SJSA1 (cell line): Measurements from ENCODE around the gene TLX3. TPM values are rescaled to one million over a fixed set of nuclear protein-coding genes. Genes with fewer than 3 reads are reported as not detected.
"Not testable (repeated sequence)": the region's sequence is repeated elsewhere in the genome, so short reads cannot be mapped to it uniquely, and the experiment has no call there.

Experiments used
- DNase-seq, 2 experiments: peaks; one replicate each; pipeline ENCODE4 v3.0.0-alpha.2; 2015 to 2020; ENCODE audit warnings: low spot score in 2 of 2, low read depth in 1 of 2
- H3K27ac ChIP-seq: fragments of 250-450 bp; sonication (Bioruptor Pico); 2 replicates; pipeline ENCODE4 v1.5.1; 2020; ENCODE audit warnings: mild to moderate bottlenecking, moderate library complexity
- H3K27me3 ChIP-seq: fragments of 250-450 bp; sonication (Bioruptor Pico); replicated peaks from 2 replicates; pipeline ENCODE4 v1.5.1; 2020; ENCODE audit warnings: mild to moderate bottlenecking, moderate library complexity
- H3K36me3 ChIP-seq: fragments of 250-450 bp; sonication (Bioruptor Pico); 2 replicates; pipeline ENCODE4 v1.5.1; 2020; ENCODE audit warnings: mild to moderate bottlenecking
- H3K4me1 ChIP-seq: fragments of 250-450 bp; sonication (Bioruptor Pico); replicated peaks from 2 replicates; pipeline ENCODE4 v1.6.1; 2021; ENCODE audit warnings: mild to moderate bottlenecking
- H3K4me3 ChIP-seq: fragments of 250-450 bp; sonication (Bioruptor Pico); 2 replicates; pipeline ENCODE4 v1.5.1; 2020; ENCODE audit warnings: mild to moderate bottlenecking
- H3K9me3 ChIP-seq: fragments of 250-450 bp; sonication (Bioruptor Pico); replicated peaks from 2 replicates; pipeline ENCODE4 v1.5.1; 2020; ENCODE audit warnings: mild to moderate bottlenecking
- total RNA-seq: library from RNA; depleted of rRNA; stranded (reverse); fragments of >200 nt; shearing (Covaris generic); gene quantifications from 2 replicates; pipeline ENCODE4 v1.2.3, GENCODE V29; 2014

Gene TLX3
- total RNA-seq, 1 experiment from 2014 or later = not detected

DNA sequence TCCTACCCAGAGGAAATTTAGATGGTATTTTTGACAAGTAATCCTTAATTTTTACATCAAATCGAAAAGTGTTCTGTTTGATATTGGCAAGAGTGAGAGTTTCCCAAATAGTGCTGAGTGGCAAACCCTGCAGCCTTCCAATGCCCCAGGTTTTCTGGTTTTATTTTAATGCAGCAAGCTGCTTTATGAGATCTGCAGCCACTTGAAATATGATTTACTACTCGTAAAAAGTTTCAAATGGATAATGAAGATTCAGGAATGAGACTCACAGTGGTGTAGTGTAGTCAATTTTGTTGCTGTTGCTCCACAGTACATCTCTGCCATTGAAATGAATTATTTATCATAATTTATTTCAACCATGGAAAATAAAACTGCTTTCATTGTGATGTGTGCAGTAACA, 23.6 kb upstream of the TLX3 start:
- Histone ChIP-seq H3K4me1 (no peaks in the 10 kb centered on the region), H3K27ac (no peak overlapping the region), H3K27me3 (no peaks in the 10 kb centered on the region), H3K9me3 (no peaks in the 10 kb centered on the region), H3K36me3 (no peaks in the 10 kb centered on the region), H3K4me3 (no peak overlapping the region)
- no peak for DNase-seq

DNA sequence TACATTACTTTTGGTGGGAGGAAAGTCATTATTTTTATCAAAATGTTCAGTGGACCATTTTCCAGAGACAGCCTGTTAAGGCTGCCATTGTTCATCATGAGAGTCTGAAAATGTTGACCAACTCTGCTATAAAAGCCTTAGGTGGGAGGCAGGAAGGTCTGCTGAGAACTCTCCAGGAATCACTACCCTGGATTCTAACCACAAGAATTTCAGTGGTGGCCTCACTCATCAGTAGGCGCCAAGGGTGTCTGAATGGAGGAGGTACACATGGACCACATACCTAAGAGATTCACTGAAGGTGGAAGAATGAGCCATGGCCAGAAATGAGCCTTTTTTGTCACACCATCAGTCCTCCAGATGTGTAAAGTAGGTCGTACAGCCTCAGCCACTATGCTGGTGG, 21.0 kb upstream of the TLX3 start:
- no peak for DNase-seq
- Histone ChIP-seq H3K9me3 (no peaks in the 10 kb centered on the region), H3K4me3 (no peak overlapping the region), H3K36me3 (no peaks in the 10 kb centered on the region), H3K27ac (no peak overlapping the region), H3K27me3 (no peaks in the 10 kb centered on the region), H3K4me1 (no peaks in the 10 kb centered on the region)

- Histone ChIP-seq H3K27me3 (no peaks in the 10 kb centered on the region), H3K9me3 (no peaks in the 10 kb centered on the region), H3K4me1 (no peaks in the 10 kb centered on the region), H3K27ac (no peak overlapping the region), H3K4me3 (no peak overlapping the region), H3K36me3 (no peaks in the 10 kb centered on the region)
- DNase-seq = no peak
Observed at GRCh38 chr5:171291371-171291770, 17.7 kb upstream of the TLX3 start.

DNA sequence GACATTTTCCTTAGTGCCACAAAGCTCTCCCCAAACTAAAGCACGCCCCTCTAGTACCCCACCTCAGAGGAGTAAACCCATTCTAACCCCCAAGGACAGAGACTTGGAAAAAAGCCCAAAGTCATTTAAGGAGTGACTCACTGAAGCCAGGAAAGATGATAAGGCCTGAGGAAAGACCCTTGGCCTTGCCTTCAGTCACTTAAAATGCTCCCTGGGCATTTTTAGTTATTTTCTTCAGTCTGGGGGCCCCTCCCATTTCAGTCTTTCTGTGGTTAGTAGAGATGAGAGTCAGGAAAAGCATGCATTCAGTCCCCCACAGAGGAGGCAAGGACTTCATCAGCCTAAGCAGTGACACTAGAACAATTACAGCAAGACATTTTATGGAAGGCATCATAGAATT, 13.7 kb upstream of the TLX3 start:
- Histone ChIP-seq H3K9me3 (no peaks in the 10 kb centered on the region), H3K4me1 (no peaks in the 10 kb centered on the region), H3K27ac (no peak overlapping the region), H3K36me3 (no peaks in the 10 kb centered on the region), H3K27me3 (no peaks in the 10 kb centered on the region), H3K4me3 (no peak overlapping the region)
- no peak for DNase-seq

- no peaks in the 10 kb centered on the region for H3K36me3 ChIP-seq
- no peaks in the 10 kb centered on the region for H3K9me3 ChIP-seq
- DNase-seq = no peak
- H3K27me3 ChIP-seq = no peaks in the 10 kb centered on the region
- no peak overlapping the region for H3K27ac ChIP-seq
- H3K4me1 ChIP-seq = no peaks in the 10 kb centered on the region
- H3K4me3 ChIP-seq = no peak overlapping the region
Observed at GRCh38 chr5:171295801-171296200, 13.2 kb upstream of the TLX3 start.

DNA sequence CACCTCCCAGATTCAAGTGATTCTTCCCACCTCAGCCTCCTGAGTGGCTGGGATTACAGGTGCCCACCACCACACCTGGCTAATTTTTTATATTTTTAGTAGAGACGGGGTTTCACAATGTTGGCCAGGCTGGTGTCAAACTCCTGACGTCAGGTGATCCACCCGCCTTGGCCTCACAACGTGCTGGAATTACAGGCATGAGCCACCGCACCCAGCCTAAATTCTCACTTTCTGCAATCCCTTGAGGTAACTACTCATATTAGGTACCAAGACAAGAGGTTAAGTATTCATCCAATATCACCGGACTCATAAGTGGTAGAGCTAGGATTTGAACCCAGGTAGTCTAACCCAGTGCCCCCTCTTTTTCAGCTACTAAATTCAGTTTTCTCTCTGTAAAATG, 11.1 kb upstream of the TLX3 start:
- H3K9me3 ChIP-seq, H3K4me1 ChIP-seq, H3K36me3 ChIP-seq, H3K27ac ChIP-seq, DNase-seq, H3K4me3 ChIP-seq, H3K27me3 ChIP-seq: not testable (repeated sequence)

DNA sequence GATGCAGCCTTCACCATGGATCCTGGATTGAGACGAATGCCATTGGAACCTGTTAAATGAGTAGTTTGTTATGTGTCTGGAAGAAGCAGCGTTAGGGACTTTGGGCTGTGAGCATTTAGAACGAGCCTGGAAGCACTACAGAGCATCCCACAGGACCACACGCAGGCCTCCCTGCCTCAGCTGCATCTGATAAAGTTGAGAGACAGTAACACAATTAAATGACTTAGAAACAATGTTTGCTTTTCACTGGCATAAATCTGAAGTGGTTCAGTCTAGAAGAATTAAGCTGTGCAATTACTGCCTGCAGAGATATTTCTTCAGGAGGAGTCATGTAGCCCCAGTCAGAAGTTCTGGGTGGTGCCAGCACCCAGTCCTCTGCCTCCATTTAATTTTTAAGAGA, 9.8 kb upstream of the TLX3 start:
- H3K27ac ChIP-seq = no peak overlapping the region
- no peak for DNase-seq
- no peak overlapping the region for H3K4me3 ChIP-seq
- no peaks in the 10 kb centered on the region for H3K27me3 ChIP-seq
- H3K36me3 ChIP-seq = no peaks in the 10 kb centered on the region
- no peaks in the 10 kb centered on the region for H3K9me3 ChIP-seq
- H3K4me1 ChIP-seq = no peaks in the 10 kb centered on the region

DNA sequence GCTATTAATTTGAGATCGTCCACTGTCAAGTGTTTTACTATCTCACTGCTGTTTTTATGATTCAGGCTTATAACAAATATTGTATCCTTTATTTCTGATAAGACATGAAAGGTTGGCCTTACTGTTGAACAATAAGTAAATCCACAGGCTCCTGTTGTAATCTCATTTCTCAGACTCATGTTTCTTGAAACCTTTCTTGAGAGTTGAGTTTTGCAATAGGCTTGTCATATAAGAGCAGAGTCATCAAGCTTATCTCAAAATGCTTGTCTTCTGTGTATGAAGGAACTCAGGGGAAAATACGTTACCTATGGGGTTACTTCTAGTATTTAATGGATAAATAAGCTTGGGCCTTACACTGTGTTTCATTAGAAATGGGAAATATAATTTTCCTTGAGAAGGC, 9.2 kb upstream of the TLX3 start:
- Histone ChIP-seq H3K9me3 (no peaks in the 10 kb centered on the region), H3K27me3 (no peaks in the 10 kb centered on the region), H3K4me1 (no peaks in the 10 kb centered on the region), H3K4me3 (no peak overlapping the region), H3K27ac (no peak overlapping the region), H3K36me3 (no peaks in the 10 kb centered on the region)
- DNase-seq = no peak

GRCh38 chr5:171300358-171300757, 8.7 kb upstream of the TLX3 start:
- Histone ChIP-seq H3K4me3 (no peak overlapping the region), H3K4me1 (no peaks in the 10 kb centered on the region), H3K27me3 (no peaks in the 10 kb centered on the region), H3K9me3 (no peaks in the 10 kb centered on the region), H3K27ac (no peak overlapping the region), H3K36me3 (no peaks in the 10 kb centered on the region)
- no peak for DNase-seq

DNA sequence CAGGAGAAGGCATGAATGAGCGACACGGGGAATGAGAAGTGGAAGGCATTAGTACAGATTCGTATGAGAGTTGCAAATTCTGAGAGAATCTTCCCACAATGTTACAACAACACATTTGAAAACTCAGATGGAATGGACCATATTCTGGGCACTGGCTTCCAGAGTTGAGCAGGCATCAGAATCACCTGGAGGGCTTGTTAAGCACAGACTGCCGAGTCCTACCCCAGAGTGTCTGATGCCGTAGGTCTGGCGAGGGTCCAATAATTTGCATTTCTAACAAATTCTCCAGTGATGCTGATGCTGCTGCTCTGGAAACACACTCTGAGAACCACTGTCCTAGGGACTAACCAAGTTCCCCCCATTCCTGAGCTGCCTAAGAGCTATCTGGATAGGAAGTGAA, 2.9 kb upstream of the TLX3 start:
- no peak for DNase-seq
- H3K27ac ChIP-seq = no peak overlapping the region
- no peaks in the 10 kb centered on the region for H3K36me3 ChIP-seq
- peaks cover 13% of the 10 kb centered on the region for H3K27me3 ChIP-seq
- no peak overlapping the region for H3K4me3 ChIP-seq
- H3K4me1 ChIP-seq = peaks cover 4% of the 10 kb centered on the region
- peaks cover 30% of the 10 kb centered on the region for H3K9me3 ChIP-seq

DNA sequence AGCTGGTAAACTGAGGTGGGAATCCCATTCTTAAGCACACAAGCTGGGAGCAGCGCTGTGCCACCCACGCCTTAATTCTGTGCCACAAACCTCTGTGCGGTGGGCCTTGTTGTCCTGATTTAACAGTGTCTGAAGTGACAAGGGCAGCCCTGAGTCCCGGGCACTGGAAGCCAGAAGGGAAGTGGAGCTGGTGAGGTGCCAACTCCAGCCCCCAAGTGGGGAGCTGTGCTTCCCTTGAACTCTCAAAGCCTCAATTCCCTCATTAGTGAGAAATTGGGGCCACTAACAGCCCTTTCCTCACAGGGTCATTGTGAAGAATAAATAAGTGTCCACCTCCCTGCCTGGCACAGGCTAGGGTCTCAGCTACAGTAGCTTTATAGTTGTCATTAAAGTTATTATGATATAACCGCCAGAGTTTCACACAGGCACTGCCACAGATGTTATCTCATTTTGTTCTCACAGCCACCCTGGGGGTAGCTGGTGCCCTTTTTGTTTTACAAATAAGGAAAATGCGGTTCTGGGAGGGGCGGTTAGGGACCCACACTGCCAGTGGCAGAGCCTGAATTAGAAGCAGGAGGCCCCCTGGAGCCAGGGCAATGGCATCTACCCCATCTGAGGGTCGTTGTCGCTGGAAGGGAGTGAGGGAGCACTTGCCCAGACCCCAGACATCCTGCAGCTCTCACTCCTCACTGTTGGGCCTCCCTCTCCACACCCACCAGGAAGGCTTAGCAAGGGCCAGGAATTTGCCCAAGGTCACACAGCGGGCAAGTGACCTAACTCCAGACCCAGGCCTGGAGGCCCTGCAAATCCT, 2.1 kb upstream of the TLX3 start:
- Histone ChIP-seq H3K36me3 (no peaks in the 10 kb centered on the region), H3K4me3 (no peak overlapping the region), H3K9me3 (peaks cover 34% of the 10 kb centered on the region), H3K27me3 (peaks cover 21% of the 10 kb centered on the region), H3K4me1 (peaks cover 8% of the 10 kb centered on the region), H3K27ac (no peak overlapping the region)
- no peak for DNase-seq

DNA sequence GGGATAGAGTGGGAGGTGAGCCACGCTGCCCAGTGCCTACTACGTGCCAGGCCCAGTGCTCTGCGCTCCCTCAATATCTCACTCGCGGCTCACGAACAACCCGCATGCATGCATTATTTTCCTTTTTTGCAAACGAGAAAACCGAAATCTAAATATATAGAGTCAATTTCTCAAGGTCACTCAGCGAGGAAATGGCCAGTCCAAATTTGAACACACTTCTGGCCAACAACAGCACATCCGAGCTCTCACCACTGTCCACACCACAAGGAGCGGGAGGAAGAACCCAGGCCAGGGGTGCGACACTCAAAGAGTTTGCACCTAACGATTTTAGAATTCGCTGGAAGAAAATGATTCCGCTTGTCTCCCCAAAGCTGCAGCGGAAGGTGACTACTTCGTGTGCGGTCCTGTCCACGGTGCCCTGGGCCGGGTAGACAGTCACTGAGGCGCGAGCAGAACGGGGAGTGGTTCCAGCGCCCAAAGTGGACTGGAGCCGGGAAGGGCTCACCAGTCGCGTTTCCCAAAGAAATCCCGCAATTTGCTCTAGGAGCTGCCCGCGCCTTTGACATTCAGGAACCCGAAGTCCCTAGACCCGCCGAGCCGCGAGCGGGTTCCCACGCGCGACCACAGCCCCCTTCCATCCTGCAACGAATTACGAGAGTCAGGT, 1.1 kb upstream of the TLX3 start:
- no peak overlapping the region for H3K4me3 ChIP-seq
- no peaks in the 10 kb centered on the region for H3K36me3 ChIP-seq
- peaks cover 8% of the 10 kb centered on the region for H3K4me1 ChIP-seq
- peaks cover 31% of the 10 kb centered on the region for H3K27me3 ChIP-seq
- H3K9me3 ChIP-seq = peaks cover 34% of the 10 kb centered on the region
- no peak overlapping the region for H3K27ac ChIP-seq
- DNase-seq = no peak

DNA sequence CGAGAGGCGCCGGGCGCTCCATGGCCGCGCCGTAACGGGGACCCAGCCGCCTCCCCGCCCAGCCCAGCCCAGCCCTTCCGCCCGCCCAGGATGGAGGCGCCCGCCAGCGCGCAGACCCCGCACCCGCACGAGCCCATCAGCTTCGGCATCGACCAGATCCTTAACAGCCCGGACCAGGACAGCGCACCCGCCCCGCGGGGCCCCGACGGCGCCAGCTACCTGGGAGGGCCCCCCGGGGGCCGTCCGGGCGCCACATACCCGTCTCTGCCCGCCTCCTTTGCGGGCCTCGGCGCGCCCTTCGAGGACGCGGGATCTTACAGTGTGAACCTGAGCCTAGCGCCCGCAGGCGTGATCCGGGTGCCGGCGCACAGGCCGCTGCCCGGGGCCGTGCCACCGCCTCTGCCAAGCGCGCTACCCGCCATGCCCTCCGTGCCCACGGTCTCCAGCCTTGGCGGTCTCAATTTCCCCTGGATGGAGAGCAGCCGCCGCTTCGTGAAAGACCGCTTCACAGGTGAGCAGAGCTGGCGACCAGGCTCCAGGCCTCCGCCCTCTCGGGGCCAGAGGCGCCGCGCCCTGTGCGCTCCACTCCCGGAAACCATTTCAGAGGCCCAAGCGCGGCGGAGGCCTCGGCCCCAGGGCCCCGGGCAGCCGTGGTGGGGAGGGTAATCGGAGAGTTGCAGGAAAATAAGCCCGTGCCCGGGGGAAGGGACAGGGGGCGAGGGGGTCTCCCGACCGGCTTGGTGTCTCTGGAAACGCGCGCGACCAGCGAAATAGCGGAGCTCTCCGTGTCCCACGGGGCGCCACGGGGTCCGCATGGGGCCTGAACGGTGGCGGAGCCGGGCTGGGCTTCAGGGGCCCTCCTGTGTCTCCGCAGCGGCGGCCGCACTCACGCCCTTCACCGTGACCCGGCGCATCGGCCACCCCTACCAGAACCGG, 496 bp downstream of the TLX3 start:
- DNase-seq = no peak
- H3K4me3 ChIP-seq = no peak overlapping the region
- no peaks in the 10 kb centered on the region for H3K36me3 ChIP-seq
- peaks cover 34% of the 10 kb centered on the region for H3K9me3 ChIP-seq
- no peak overlapping the region for H3K27ac ChIP-seq
- H3K27me3 ChIP-seq = peaks cover 34% of the 10 kb centered on the region
- peaks cover 8% of the 10 kb centered on the region for H3K4me1 ChIP-seq
